Epithelial cell of prostate (primary cell): ENCODE results near the gene LRRFIP2.

ENCODE experiments used
- DNase-seq: peaks from one replicate; pipeline ENCODE4 v3.0.0-alpha.2; 2011; ENCODE audit warnings: low read depth, low spot score
- H3K27ac ChIP-seq: fragments of 450-650 bp; 2 replicates; pipeline ENCODE4 v1.5.1; 2017; ENCODE audit warnings: mild to moderate bottlenecking

The LRRFIP2 gene

GRCh38 chr3:37039161-37039846 lies 135.1 kb downstream of the LRRFIP2 start:
- no peak for DNase-seq
- H3K27ac ChIP-seq = no peak overlapping the region

- no peak for DNase-seq
- H3K27ac ChIP-seq = no peak overlapping the region
Observed at GRCh38 chr3:37037352-37037751, 137.0 kb downstream of the LRRFIP2 start.

GRCh38 chr3:37032961-37033360 lies 141.4 kb downstream of the LRRFIP2 start:
- no peak for DNase-seq
- no peak overlapping the region for H3K27ac ChIP-seq

- no peak for DNase-seq
- H3K27ac ChIP-seq = no peak overlapping the region
Observed at GRCh38 chr3:37031096-37031682, 143.2 kb downstream of the LRRFIP2 start.

GRCh38 chr3:37030588-37030987 lies 143.8 kb downstream of the LRRFIP2 start:
- no peak for DNase-seq
- H3K27ac ChIP-seq = peak overlapping the region; percentile 37

GRCh38 chr3:37029516-37030163 lies 144.7 kb downstream of the LRRFIP2 start:
- H3K27ac ChIP-seq = peak overlapping the region; percentile 37
- DNase-seq = peak; percentile 8

- peak overlapping the region; percentile 37 for H3K27ac ChIP-seq
- no peak for DNase-seq
Observed at GRCh38 chr3:37029111-37029510, 145.3 kb downstream of the LRRFIP2 start.

GRCh38 chr3:37028329-37028728 lies 146.1 kb downstream of the LRRFIP2 start:
- no peak for DNase-seq
- no peak overlapping the region for H3K27ac ChIP-seq

GRCh38 chr3:37026851-37027250 lies 147.5 kb downstream of the LRRFIP2 start:
- no peak for DNase-seq
- H3K27ac ChIP-seq = no peak overlapping the region

- H3K27ac ChIP-seq = no peak overlapping the region
- no peak for DNase-seq
Observed at GRCh38 chr3:37025561-37026335, 148.6 kb downstream of the LRRFIP2 start.

GRCh38 chr3:37024820-37025405 lies 149.5 kb downstream of the LRRFIP2 start:
- DNase-seq = no peak

GRCh38 chr3:37024092-37024491 lies 150.3 kb downstream of the LRRFIP2 start:
- H3K27ac ChIP-seq = no peak overlapping the region
- DNase-seq = no peak

More at GRCh38 chr3:37024820-37025405, 149.5 kb downstream of the LRRFIP2 start:
- no peak overlapping the region for H3K27ac ChIP-seq

- no peak overlapping the region for H3K27ac ChIP-seq
- no peak for DNase-seq
Observed at GRCh38 chr3:37017683-37018082, 156.7 kb downstream of the LRRFIP2 start.

- DNase-seq = no peak
- H3K27ac ChIP-seq = no peak overlapping the region
Observed at GRCh38 chr3:37016903-37017302, 157.5 kb downstream of the LRRFIP2 start.

- DNase-seq = no peak
- H3K27ac ChIP-seq = no peak overlapping the region
Observed at GRCh38 chr3:37015642-37016041, 158.7 kb downstream of the LRRFIP2 start.

GRCh38 chr3:37014620-37015019 lies 159.8 kb downstream of the LRRFIP2 start:
- no peak overlapping the region for H3K27ac ChIP-seq
- DNase-seq = no peak
